BJ (cell line): ENCODE data around the gene CDC34. TPM values are rescaled to one million over a fixed set of nuclear protein-coding genes. Genes with fewer than 3 reads are reported as not detected.

Experiments
- CTCF ChIA-PET: fragments of 350-600 bp; formaldehyde crosslinking; extraction: SDS; loops from one replicate; lab custom pipeline; 2021; ENCODE audit warnings: antibody characterized with exemption, inconsistent platforms; lab: Yijun Ruan, JAX
- POLR2A ChIA-PET: fragments of 300-600 bp; sonication (Branson Sonifier 250); formaldehyde crosslinking; extraction: SDS; loops from one replicate; lab custom pipeline; 2021; ENCODE audit warnings: antibody characterized with exemption; lab: Charles Lee
- DNase-seq: peaks from one replicate; pipeline ENCODE4 v3.0.0-alpha.2; 2011; ENCODE audit warnings: low read depth
- H3K27me3 ChIP-seq: 2 replicates; pipeline ENCODE4 v1.6.0; 2011; ENCODE audit warnings: low read length; ENCODE audit not compliant: control insufficient read depth, insufficient read depth
- H3K36me3 ChIP-seq: 2 replicates; pipeline ENCODE4 v1.5.1; 2011; ENCODE audit warnings: low read length; ENCODE audit not compliant: control insufficient read depth, insufficient read depth
- H3K4me3 ChIP-seq: 2 replicates; pipeline ENCODE4 v1.5.1; 2011; ENCODE audit warnings: low read depth, mild to moderate bottlenecking, control low read depth, low read length
- polyA plus RNA-seq: library from polyadenylated mRNA; depleted of rRNA; stranded (reverse); fragments of >200 nt; gene quantifications from 2 replicates; pipeline ENCODE4 v1.2.3, GENCODE V29; 2011
- TF ChIP-seq, protein P1 (sequence below): IDR thresholded peaks from 2 replicates; pipeline ENCODE4 v1.5.1; 2011; ENCODE audit warnings: low read depth, mild to moderate bottlenecking, control low read depth, inconsistent platforms, low read length, moderate library complexity; ENCODE audit not compliant: insufficient read depth

CDC34 gene
- polyA plus RNA-seq, 1 experiment: 75.2 TPM

DNA sequence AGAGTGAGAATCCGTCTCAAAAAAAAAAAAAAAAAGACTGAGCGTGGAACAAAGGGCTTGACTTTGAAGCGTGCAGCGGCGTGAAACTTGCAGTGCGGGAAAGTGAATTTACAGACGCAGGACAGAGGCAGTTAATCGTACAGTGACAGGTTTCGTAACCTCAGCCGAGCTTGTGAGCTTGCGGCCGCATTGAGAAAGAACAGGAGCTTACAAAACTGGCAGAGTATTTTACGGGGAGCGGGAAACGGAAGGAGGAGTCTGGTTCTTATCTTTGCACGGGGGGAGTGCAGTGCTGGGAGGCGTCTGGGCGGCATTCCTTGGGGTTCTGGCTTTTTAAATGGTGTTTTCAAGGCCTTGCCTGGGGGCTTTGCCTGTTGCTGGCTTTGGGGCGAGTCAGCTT is 34.8 kb downstream of the CDC34 start:
- POLR2A ChIA-PET: no interaction called here
- H3K27me3 ChIP-seq: no peaks in the 10 kb centered on the region

DNA sequence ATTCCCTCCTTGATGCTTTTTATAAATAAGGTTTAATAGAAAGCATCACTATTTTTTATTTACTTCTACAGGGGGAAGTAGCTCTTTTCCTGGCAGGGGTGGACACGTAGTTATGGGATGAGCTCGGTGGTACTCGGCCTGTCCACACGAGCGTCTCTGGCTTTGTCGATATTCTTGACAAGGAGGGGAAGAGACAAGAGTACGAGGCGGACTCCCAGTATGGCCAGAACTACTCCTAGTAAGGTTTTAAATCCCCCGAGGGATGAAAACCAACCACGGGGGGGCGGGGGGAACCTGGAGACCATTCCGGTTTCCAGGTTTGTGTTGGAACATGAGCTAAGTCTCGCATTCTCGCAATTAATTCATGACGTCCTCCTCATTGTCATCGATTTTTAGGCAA is 35.3 kb downstream of the CDC34 start:
- TF ChIP-seq, protein P1, sequence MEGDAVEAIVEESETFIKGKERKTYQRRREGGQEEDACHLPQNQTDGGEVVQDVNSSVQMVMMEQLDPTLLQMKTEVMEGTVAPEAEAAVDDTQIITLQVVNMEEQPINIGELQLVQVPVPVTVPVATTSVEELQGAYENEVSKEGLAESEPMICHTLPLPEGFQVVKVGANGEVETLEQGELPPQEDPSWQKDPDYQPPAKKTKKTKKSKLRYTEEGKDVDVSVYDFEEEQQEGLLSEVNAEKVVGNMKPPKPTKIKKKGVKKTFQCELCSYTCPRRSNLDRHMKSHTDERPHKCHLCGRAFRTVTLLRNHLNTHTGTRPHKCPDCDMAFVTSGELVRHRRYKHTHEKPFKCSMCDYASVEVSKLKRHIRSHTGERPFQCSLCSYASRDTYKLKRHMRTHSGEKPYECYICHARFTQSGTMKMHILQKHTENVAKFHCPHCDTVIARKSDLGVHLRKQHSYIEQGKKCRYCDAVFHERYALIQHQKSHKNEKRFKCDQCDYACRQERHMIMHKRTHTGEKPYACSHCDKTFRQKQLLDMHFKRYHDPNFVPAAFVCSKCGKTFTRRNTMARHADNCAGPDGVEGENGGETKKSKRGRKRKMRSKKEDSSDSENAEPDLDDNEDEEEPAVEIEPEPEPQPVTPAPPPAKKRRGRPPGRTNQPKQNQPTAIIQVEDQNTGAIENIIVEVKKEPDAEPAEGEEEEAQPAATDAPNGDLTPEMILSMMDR: no peak
- no peak overlapping the region for H3K4me3 ChIP-seq
- H3K36me3 ChIP-seq: no peaks in the 10 kb centered on the region
- ChIA-PET CTCF (interaction anchor here (0.5 to 1.8 kb wide), 5 partner anchors 11 to 90 kb away, joined by 3 to 9 read pairs (median 4); partner anchors contain the start of gene CDC34), POLR2A (no interaction called here)
- no peak for DNase-seq
- H3K27me3 ChIP-seq: no peaks in the 10 kb centered on the region

More for the DNA sequence above, 34.8 kb downstream of the CDC34 start:
- H3K4me3 ChIP-seq: no peak overlapping the region
- no peaks in the 10 kb centered on the region for H3K36me3 ChIP-seq
- TF ChIP-seq, protein P1: no peak
- DNase-seq: peak; percentile 50
- CTCF ChIA-PET: interaction anchor here (0.5 to 1.8 kb wide), 5 partner anchors 11 to 90 kb away, joined by 3 to 9 read pairs (median 4); partner anchors contain the start of gene CDC34

DNA sequence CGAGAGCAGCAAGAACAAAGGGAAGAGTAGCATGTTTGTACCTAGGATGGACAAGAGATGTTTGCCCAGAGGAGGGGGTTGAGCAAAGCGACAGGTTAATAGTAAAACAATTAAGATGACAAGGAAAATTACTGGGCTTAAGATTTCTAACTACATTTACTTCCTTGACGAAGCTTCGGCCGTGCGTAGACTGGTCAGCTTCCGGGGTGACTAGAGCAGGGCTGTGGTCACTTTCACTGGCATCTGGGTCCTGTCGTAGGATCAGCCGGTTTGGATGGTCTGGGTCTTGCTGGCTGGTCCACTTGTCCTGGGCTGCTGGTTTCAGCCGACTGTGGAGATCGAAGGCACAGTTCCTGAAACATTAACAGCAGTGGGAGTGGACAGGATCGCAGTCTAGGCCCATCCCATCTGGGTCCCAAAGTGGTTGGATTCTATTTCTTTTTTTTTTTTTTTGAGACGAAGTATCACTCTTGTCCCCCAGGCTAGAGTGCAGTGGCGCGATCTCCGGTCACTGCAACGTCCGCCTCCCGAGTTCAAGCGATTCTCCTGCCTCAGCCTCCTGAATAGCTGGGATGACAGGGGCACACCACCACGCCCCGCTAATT is 35.8 kb downstream of the CDC34 start:
- TF ChIP-seq, protein P1: no peak
- Histone ChIP-seq H3K4me3 (no peak overlapping the region), H3K27me3 (no peaks in the 10 kb centered on the region), H3K36me3 (no peaks in the 10 kb centered on the region)
- no peak for DNase-seq
- CTCF ChIA-PET: interaction anchor here (1.0 to 1.8 kb wide), 5 partner anchors 12 to 57 kb away, joined by 3 to 9 read pairs (median 4); partner anchors contain the start of gene CDC34
- POLR2A ChIA-PET: no interaction called here

DNA sequence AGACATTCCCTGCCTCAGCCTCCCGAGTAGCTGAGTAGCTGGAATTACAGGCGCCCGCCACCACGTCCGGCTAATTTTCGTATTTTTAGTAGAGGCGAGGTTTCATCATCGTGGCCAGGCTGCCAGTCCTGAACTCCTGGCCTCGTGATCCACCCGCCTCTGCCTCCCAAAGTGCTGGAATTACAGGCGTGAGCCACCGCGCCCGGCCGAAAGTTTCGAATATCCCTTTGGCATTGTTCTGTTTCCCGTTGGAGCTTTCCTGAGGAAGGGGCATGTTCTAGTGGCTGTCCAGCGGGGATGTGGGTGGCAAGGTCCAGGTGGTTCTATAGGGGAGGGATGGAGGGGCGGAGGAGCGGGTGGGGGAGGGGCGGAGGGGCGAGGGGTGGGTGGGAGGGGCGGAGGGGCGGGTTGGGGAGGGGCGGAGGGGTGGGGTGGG is 38.7 kb downstream of the CDC34 start:
- no peaks in the 10 kb centered on the region for H3K27me3 ChIP-seq

DNA sequence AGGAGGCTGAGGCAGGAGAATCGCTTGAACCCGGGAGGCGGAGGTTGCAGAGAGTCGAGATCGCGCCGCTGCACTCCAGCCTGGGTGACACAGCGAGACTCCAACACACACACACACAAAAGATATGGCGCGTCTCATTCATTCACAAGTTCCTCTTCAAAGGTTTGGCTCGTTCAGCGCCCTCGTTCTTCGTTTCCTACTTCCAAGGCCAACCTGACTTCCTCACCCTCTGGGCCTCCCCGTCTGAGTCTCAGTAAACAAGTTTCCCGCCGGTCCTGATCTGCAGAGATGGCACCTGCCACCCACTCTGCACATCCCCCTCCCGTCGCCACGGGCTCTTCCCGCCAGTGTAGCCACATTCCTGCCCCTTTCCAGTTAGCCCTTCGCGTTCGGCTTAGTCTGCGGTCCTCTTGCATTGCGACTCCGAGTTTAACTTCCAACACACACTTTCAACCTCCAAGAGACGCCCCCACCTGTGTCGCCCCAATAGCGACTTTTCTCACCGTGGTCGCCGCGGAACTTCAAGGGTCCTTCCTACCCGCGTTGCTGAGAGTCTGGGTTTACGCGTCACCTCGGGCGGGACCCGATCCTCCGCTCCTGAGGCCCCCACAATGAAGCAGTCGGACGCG is 39.5 kb downstream of the CDC34 start:
- no peaks in the 10 kb centered on the region for H3K36me3 ChIP-seq
- DNase-seq: no peak
- H3K4me3 ChIP-seq: peak overlapping the region; percentile 44
- H3K27me3 ChIP-seq: no peaks in the 10 kb centered on the region
- ChIA-PET POLR2A (no interaction called here), CTCF (interaction anchor here (0.9 kb wide), 1 partner anchor 13 kb away, joined by 3 read pairs; no protein-coding TSS in a partner anchor)
- TF ChIP-seq, protein P1: no peak

More for the DNA sequence above, 38.7 kb downstream of the CDC34 start:
- TF ChIP-seq, protein P1: no peak
- POLR2A ChIA-PET: no interaction called here
- CTCF ChIA-PET: interaction anchor here (0.9 kb wide), 1 partner anchor 19 kb away, joined by 5 read pairs; no protein-coding TSS in a partner anchor
- Histone ChIP-seq H3K36me3 (no peaks in the 10 kb centered on the region), H3K4me3 (no peak overlapping the region)
- DNase-seq: no peak
